SU-DHL-6 (cell line): Measurements from ENCODE around the gene PLD5.

Experiments
- H2AFZ ChIP-seq: fragments of 200-600 bp; sonication (generic); 2 replicates; pipeline ENCODE4 v1.6.1; 2014; ENCODE audit warnings: low read depth, mild to moderate bottlenecking, moderate library complexity, mixed read lengths, antibody characterized with exemption, low read length; ENCODE audit not compliant: severe bottlenecking
- H3F3A ChIP-seq: fragments of 200-600 bp; shearing (Covaris generic); 2 replicates; pipeline ENCODE4 v1.6.0; 2016; ENCODE audit warnings: antibody characterized with exemption, mild to moderate bottlenecking; ENCODE audit not compliant: insufficient read depth
- H3K27ac ChIP-seq: fragments of 200-600 bp; sonication (generic); 2 replicates; pipeline ENCODE4 v1.5.1; 2016; ENCODE audit warnings: low read depth, mild to moderate bottlenecking, low read length, moderate library complexity, mixed read lengths
- H3K27me3 ChIP-seq: fragments of 200-600 bp; sonication (generic), shearing (Covaris generic); 2 replicates; pipeline ENCODE4 v1.6.0; 2014; ENCODE audit warnings: mild to moderate bottlenecking, low read length
- H3K36me3 ChIP-seq: fragments of 200-600 bp; sonication (generic); 2 replicates; pipeline ENCODE4 v1.6.1; 2014; ENCODE audit warnings: mild to moderate bottlenecking, low read length, mixed read lengths
- H3K4me2 ChIP-seq: fragments of 300-600, 200-600 bp; shearing (Covaris generic), sonication (generic); 2 replicates; pipeline ENCODE4 v1.6.0; 2014; ENCODE audit warnings: low read length, low read depth, mild to moderate bottlenecking; ENCODE audit not compliant: poor library complexity, severe bottlenecking
- H3K4me3 ChIP-seq: fragments of 200-600 bp; sonication (generic); 2 replicates; pipeline ENCODE4 v1.5.1; 2014; ENCODE audit warnings: antibody characterized with exemption, low read length, mild to moderate bottlenecking, mixed read lengths; ENCODE audit not compliant: insufficient read depth, poor library complexity, severe bottlenecking
- H3K79me2 ChIP-seq: fragments of 200-600 bp; sonication (generic); 2 replicates; pipeline ENCODE4 v1.6.1; 2014; ENCODE audit warnings: mild to moderate bottlenecking, low read length, moderate library complexity; ENCODE audit not compliant: insufficient read depth
- H3K9ac ChIP-seq: fragments of 200-600 bp; sonication (generic); 2 replicates; pipeline ENCODE4 v1.7.0; 2014; ENCODE audit warnings: mild to moderate bottlenecking, low read length
- H3K9me2 ChIP-seq: fragments of 200-600 bp; sonication (generic); replicated peaks from 2 replicates; pipeline ENCODE4 v1.6.1; 2014; ENCODE audit warnings: low read length; ENCODE audit not compliant: insufficient read depth
- H3K9me3 ChIP-seq: fragments of 200-600 bp; sonication (generic); 2 replicates; pipeline ENCODE4 v1.6.1; 2014; ENCODE audit warnings: low read length, mixed read lengths; ENCODE audit not compliant: insufficient read depth
- H4K20me1 ChIP-seq: fragments of 200-600 bp; sonication (generic); 2 replicates; pipeline ENCODE4 v1.6.1; 2014; ENCODE audit warnings: low read depth, mild to moderate bottlenecking, antibody characterized with exemption, low read length, moderate library complexity, mixed read lengths
- CTCF ChIP-seq: fragments of 200-600 bp; sonication (generic); IDR thresholded peaks from one replicate; pipeline ENCODE4 v1.5.1; 2017; ENCODE audit warnings: antibody characterized with exemption, mild to moderate bottlenecking, low read length, moderate library complexity; ENCODE audit not compliant: insufficient read depth, poor library complexity, severe bottlenecking
- EZH2phosphoT487 ChIP-seq: fragments of 200-600 bp; sonication (generic), shearing (Covaris generic); conservative IDR thresholded peaks from 2 replicates; pipeline ENCODE4 v1.6.1; 2018; ENCODE audit warnings: mild to moderate bottlenecking, antibody characterized with exemption, low read length, moderate library complexity, mixed read lengths

The PLD5 gene

DNA sequence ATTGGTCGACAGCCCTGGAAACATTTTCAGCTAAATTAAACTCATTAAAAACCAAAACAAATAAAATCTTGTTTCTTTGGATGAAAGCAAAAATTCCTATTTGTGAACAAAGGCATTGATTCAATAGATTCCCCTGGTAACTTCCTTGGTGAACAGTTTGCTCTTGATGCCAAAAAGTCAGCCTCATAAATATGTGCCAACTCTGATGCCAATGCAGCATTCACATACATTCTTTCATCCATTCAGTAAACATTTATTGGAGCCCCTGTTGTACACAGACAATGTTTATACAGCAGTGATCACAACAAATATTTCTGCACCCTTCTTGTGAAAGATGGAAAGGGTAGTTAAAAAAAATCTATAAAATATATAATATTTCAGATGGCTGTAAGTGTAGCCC lies 107.8 kb downstream of the PLD5 start:
- no peaks in the 10 kb centered on the region for H3F3A ChIP-seq
- no peak overlapping the region for H3K9ac ChIP-seq
- H3K9me2 ChIP-seq: no peaks in the 10 kb centered on the region
- no peak overlapping the region for H3K4me2 ChIP-seq
- no peak overlapping the region for H3K4me3 ChIP-seq
- H3K27ac ChIP-seq: no peak overlapping the region
- H2AFZ ChIP-seq: no peak overlapping the region
- H3K79me2 ChIP-seq: no peaks in the 10 kb centered on the region
- H3K9me3 ChIP-seq: no peaks in the 10 kb centered on the region
- no peaks in the 10 kb centered on the region for H3K36me3 ChIP-seq
- no peaks in the 10 kb centered on the region for H3K27me3 ChIP-seq
- no peaks in the 10 kb centered on the region for H4K20me1 ChIP-seq
- no peak for TF ChIP-seq CTCF
- no peak for TF ChIP-seq EZH2phosphoT487

- no peaks in the 10 kb centered on the region for H3F3A ChIP-seq
- TF ChIP-seq EZH2phosphoT487 (no peak), CTCF (no peak)
- no peak overlapping the region for H3K27ac ChIP-seq
- no peaks in the 10 kb centered on the region for H4K20me1 ChIP-seq
- no peaks in the 10 kb centered on the region for H3K9me2 ChIP-seq
- H3K79me2 ChIP-seq: no peaks in the 10 kb centered on the region
- H3K4me3 ChIP-seq: no peak overlapping the region
- no peaks in the 10 kb centered on the region for H3K27me3 ChIP-seq
- no peaks in the 10 kb centered on the region for H3K9me3 ChIP-seq
- H3K9ac ChIP-seq: no peak overlapping the region
- H2AFZ ChIP-seq: no peak overlapping the region
- H3K36me3 ChIP-seq: no peaks in the 10 kb centered on the region
- no peak overlapping the region for H3K4me2 ChIP-seq
These were observed 111.6 kb downstream of the PLD5 start for GRCh38 chr1:242412921-242413320.

DNA sequence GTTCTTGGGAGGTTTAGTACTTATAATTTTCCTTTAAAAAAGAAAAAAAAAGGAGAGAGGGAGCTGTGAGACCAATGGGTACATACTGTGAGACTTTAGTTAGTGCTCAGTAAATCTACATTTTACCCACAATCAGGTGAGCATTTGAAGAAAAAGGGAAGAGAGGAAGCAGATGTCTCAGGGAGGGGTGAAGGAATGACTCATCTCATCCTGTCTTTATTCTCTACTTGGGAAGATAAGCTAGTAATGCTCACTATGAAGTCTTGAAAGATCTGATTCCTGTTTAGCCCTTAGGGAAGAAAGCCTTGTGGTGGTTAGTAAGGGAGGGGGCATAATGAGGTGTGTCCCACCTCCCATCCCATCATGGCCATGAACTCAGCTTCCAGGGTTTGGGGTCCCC lies 112.6 kb downstream of the PLD5 start:
- no peaks in the 10 kb centered on the region for H3K9me3 ChIP-seq
- no peaks in the 10 kb centered on the region for H3F3A ChIP-seq
- no peaks in the 10 kb centered on the region for H4K20me1 ChIP-seq
- no peak overlapping the region for H2AFZ ChIP-seq
- H3K27me3 ChIP-seq: no peaks in the 10 kb centered on the region
- no peaks in the 10 kb centered on the region for H3K79me2 ChIP-seq
- H3K4me2 ChIP-seq: no peak overlapping the region
- TF ChIP-seq EZH2phosphoT487 (no peak), CTCF (no peak)
- no peak overlapping the region for H3K27ac ChIP-seq
- H3K9ac ChIP-seq: no peak overlapping the region
- no peaks in the 10 kb centered on the region for H3K9me2 ChIP-seq
- no peak overlapping the region for H3K4me3 ChIP-seq
- no peaks in the 10 kb centered on the region for H3K36me3 ChIP-seq

DNA sequence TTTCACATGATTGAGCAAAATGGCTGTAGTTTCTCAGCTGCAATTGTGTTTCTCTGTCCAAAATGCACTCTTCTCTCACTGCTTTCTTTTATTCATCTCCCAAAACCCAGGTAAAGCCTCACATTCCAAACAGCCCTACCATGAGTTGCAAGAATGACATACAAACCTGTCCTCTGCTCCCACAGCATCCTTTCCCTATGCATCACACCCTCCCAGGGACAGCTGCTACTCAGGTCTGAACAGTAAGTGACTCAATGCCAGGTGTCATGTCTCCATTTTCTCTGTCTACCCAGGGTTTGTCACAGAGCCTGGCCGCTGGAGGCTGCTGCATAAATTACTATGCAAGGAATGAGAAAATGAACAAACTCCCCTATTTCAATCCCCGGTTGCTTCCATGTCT lies 118.5 kb downstream of the PLD5 start:
- Histone ChIP-seq H3K9ac (no peak overlapping the region), H3K79me2 (no peaks in the 10 kb centered on the region), H3K9me2 (no peaks in the 10 kb centered on the region), H3K36me3 (no peaks in the 10 kb centered on the region), H3K27ac (no peak overlapping the region), H3F3A (no peaks in the 10 kb centered on the region), H3K4me3 (no peak overlapping the region), H3K9me3 (no peaks in the 10 kb centered on the region), H4K20me1 (no peaks in the 10 kb centered on the region), H3K4me2 (no peak overlapping the region), H3K27me3 (no peaks in the 10 kb centered on the region), H2AFZ (no peak overlapping the region)
- TF ChIP-seq EZH2phosphoT487: no peak
